GM04503 (cell line): Measurements from ENCODE around the gene PIAS1.
"Not testable (repeated sequence)": the region's sequence is repeated elsewhere in the genome, so short reads cannot be mapped to it uniquely, and the experiment has no call there.

Source experiments
- DNase-seq: peaks from one replicate; pipeline ENCODE4 v3.0.0-alpha.2; 2012; ENCODE audit warnings: low read depth

Gene PIAS1

GRCh38 chr15:68218847-68219798 is 165.0 kb downstream of the PIAS1 start:
- no peak for DNase-seq

- no peak for DNase-seq
Observed at GRCh38 chr15:68220489-68220888, 166.4 kb downstream of the PIAS1 start.

GRCh38 chr15:68220967-68221366 is 166.9 kb downstream of the PIAS1 start:
- no peak for DNase-seq

DNA sequence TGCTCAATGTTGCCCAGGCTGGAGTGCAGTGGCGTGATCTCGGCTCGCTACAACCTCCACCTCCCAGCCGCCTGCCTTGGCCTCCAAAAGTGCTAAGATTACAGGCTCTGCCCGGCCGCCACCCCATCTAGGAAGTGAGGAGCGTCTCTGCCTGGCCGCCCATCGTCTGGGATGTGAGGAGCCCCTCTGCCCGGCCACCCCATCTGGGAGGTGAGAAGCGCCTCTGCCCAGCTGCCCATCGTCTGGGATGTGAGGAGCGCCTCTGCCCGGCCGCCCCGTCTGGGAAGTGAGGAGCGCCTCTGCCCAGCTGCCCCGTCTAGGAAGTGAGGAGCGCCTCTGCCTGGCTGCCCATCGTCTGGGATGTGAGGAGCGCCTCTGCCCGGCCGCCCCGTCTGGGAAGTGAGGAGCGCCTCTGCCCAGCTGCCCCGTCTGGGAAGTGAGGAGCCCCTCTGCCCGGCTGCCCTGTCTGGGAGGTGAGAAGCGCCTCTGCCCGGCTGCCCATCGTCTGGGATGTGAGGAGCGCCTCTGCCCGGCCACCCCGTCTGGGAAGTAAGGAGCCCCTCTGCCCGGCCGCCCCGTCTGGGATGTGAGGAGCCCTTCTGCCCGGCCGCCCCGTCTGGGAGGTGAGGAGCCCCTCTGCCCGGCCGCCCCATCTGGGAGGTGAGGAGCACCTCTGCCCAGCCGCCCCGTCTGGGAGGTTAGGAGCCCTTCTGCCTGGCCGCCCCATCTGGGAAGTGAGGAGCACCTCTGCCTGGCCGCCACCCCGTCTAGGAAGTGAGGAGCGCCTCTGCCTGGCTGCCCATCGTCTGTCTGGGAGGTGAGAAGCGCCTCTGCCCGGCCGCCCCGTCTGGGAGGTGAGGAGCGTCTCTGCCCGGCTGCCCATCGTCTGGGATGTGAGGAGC is 167.7 kb downstream of the PIAS1 start:
- not testable (repeated sequence) for DNase-seq

GRCh38 chr15:68222432-68222743 is 168.3 kb downstream of the PIAS1 start:
- DNase-seq: not testable (repeated sequence)

GRCh38 chr15:68223171-68223570 is 169.1 kb downstream of the PIAS1 start:
- DNase-seq: no peak

DNA sequence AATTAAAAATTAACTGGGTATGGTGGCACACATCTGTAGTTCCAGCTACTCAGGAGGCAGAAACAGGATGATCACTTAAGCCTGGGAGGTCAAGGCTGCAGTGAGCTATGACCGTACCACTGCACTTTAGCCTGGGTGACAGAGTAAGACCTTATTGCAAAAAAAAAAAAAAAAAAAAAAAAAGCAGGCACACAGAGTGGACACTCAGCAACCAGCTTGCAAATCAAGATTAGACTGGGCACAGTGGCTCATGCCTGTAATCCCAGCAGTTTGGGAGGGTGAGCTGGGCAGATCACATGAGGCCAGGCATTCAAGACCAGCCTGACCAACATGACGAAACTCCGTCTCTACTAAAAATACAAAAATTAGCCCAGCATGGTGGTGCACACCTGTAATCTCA is 170.0 kb downstream of the PIAS1 start:
- no peak for DNase-seq

- DNase-seq: no peak
Observed at GRCh38 chr15:68224546-68225250, 170.6 kb downstream of the PIAS1 start.

- not testable (repeated sequence) for DNase-seq
Observed at GRCh38 chr15:68225442-68225841, 171.3 kb downstream of the PIAS1 start.

- no peak for DNase-seq
Observed at GRCh38 chr15:68227643-68228142, 173.6 kb downstream of the PIAS1 start.

DNA sequence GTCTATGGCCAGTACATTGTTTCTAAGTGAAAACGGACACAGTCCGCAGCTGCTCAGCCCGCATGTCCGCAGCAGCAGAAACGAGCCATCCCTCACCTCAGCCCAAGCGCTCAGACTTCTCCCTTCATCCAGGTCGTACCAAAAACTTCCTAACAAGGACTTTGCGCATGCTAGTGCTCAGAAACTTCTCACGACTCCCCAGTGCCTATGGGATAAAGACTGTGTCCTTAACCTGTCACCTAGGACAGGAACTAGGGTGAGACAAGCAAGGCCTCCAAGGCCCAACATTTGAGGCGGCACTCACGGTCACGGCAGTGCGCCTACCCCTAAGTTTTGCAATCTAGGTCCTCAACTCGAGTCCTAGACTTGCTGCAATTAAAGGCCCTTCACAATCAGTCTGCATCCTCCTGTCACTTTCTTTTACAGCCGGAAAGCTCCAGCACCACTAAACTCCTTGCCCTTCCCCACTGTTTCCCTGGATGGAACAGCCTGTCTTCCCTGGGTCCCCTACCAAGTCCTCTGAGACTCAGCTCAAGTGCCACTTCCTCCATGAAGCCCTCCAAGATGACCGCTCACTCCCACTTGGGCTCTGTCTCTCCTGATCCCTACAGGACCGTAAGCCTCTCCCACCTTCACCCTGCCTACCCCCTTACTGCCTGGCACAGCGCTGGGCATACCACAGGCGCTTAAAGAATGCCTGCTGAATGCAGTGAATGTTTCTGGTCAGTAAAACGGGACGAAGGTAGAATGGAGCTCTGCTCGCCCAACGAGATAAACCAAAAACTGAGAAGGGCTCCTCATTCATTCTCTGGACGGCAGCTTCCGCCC is 174.2 kb downstream of the PIAS1 start:
- DNase-seq: no peak

- DNase-seq: no peak
Observed at GRCh38 chr15:68228971-68229385, 174.9 kb downstream of the PIAS1 start.

GRCh38 chr15:68229386-68230156 is 175.5 kb downstream of the PIAS1 start, which contains the start of gene CLN6:
Gene CLN6 (minus strand): TSS chr15:68229728. CDS start chr15:68229584, 144 bp downstream.
- no peak for DNase-seq

DNA sequence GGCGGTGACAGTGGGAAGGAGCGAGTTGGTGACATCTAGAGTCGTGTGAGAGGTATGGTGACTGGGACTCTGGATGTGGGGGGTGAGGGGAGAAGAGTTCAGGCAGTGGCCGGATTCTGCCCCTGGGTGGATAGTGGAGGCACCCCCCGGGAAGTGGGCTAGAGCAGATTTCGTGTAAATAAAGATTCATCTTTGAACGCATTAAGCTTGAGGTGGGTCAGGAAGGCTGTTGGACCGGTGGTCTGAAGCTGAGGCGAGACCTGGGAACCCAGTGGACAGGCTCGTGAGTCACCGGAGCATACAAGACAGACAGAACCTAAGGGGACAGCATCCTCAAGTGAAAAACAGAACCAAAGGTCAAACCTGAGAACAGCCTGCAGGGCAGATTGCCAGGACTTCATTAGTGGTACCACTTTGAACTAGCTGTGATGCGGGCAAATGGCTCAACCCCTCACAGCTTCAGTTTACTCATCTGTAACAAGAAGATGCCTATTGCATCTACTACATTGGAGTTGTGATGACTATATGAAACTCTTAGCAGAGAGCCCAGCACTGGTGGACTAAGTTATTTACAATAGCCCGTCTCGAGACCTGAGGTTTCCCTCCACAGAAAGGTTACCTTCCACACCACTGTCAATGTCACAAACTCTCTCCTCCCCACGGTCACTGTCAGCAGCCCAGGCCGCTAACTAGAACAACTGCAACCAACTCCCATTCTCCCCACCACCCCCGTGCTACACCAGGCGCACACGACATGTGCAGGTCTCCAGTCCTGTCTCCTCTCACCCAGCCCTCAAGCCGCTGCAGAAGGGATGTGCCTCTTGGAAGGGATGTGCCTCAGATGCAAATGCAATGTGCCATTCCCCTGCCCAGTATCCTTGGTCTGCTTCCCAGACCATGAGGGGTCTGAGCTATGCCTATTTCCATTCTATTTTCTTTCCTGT is 176.3 kb downstream of the PIAS1 start:
- no peak for DNase-seq

GRCh38 chr15:68231102-68231818 is 177.1 kb downstream of the PIAS1 start:
- DNase-seq: no peak

- DNase-seq: no peak
Observed at GRCh38 chr15:68232449-68232848, 178.3 kb downstream of the PIAS1 start.

- DNase-seq: no peak
Observed at GRCh38 chr15:68232937-68233336, 178.8 kb downstream of the PIAS1 start.

DNA sequence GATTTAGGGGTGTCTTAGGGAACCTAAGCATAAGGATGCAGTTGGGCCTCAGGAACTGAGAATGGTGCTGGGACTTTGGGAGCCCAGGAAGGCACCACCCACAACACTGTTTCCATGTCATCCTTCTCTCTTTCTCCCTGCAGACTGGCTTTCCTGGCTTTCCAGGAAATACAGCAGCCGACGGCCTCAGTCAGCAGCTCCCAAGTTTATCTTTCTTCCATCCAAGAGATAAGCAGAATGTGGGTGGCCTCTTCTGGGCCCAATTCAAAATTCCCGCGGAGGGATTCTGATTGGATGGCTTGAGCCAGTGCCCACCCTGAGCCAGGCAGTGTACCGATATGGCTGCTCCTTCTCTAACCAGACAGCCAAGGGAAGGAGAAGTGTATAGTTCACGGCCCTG is 179.9 kb downstream of the PIAS1 start:
- DNase-seq: no peak
